IMR-90 (cell line): Measurements from ENCODE around the gene BTG4. TPM values are rescaled to one million over a fixed set of nuclear protein-coding genes. Genes with fewer than 3 reads are reported as not detected.
A peak's percentile ranks its signal among the peaks of the same experiment; 100 is the strongest.

Source experiments
- ATAC-seq: fragments of 200-7000 bp; cut with Tn5 transposase; 2 replicates; pipeline ENCODE4 v1.9.1; 2020; ENCODE audit warnings: low read depth, mild to moderate bottlenecking, moderate library complexity
- BruUV-seq: library from RNA; stranded (reverse); fragments of 400-500 nt; replicated peaks from 2 replicates; lab custom pipeline; 2021; lab: Mats Ljungman, UMichigan
- CTCF ChIA-PET: fragments of 300-600 bp; formaldehyde crosslinking; extraction: SDS; loops from one replicate; lab custom pipeline; 2021; ENCODE audit warnings: antibody characterized with exemption; lab: Yijun Ruan, JAX
- POLR2A ChIA-PET: fragments of 300-600 bp; sonication (Branson Sonifier 250); formaldehyde crosslinking; loops from one replicate; lab custom pipeline; 2022; ENCODE audit warnings: antibody characterized with exemption; ENCODE audit not compliant: unreplicated experiment; lab: Charles Lee
- DNase-seq: peaks from one replicate; pipeline ENCODE4 v3.0.0; 2013
- H2AFZ ChIP-seq: replicated peaks from 2 replicates; pipeline ENCODE3; 2013; ENCODE audit warnings: low read length, mild to moderate bottlenecking; ENCODE audit not compliant: poor library complexity
- H2AK5ac ChIP-seq: 2 replicates; pipeline ENCODE4 v1.6.1; 2013; ENCODE audit warnings: low read depth, low read length, inconsistent platforms
- H2AK9ac ChIP-seq: replicated peaks from 2 replicates; pipeline ENCODE3; 2013; ENCODE audit warnings: mild to moderate bottlenecking, low read depth, low read length, moderate library complexity; ENCODE audit not compliant: poor library complexity
- H2BK120ac ChIP-seq: 2 replicates; pipeline ENCODE4 v1.6.1; 2013; ENCODE audit warnings: low read depth, low read length, inconsistent platforms
- H2BK15ac ChIP-seq: 3 replicates; pipeline ENCODE4 v1.6.1; 2013; ENCODE audit warnings: low read depth, low read length, inconsistent platforms
- H2BK20ac ChIP-seq: 2 replicates; pipeline ENCODE4 v1.6.1; 2013; ENCODE audit warnings: low read depth, mild to moderate bottlenecking, inconsistent platforms, low read length, moderate library complexity
- H2BK5ac ChIP-seq: 2 replicates; pipeline ENCODE4 v1.6.1; 2013; ENCODE audit warnings: mild to moderate bottlenecking, low read depth, low read length, inconsistent platforms; ENCODE audit not compliant: poor library complexity, severe bottlenecking
- H3K14ac ChIP-seq: replicated peaks from 2 replicates; pipeline ENCODE4 v1.6.1; 2013; ENCODE audit warnings: low read depth, low read length, inconsistent platforms
- H3K18ac ChIP-seq: 2 replicates; pipeline ENCODE4 v1.6.1; 2013; ENCODE audit warnings: low read depth, low read length, control low read depth
- H3K23ac ChIP-seq: 2 replicates; pipeline ENCODE4 v1.6.1; 2013; ENCODE audit warnings: low read depth, low read length, inconsistent platforms
- H3K27ac ChIP-seq: 2 replicates; pipeline ENCODE4 v1.5.1; 2013; ENCODE audit warnings: mild to moderate bottlenecking, control low read depth, low read length; ENCODE audit not compliant: insufficient read depth
- H3K27me3 ChIP-seq: 2 replicates; pipeline ENCODE4 v1.6.1; 2013; ENCODE audit warnings: low read length; ENCODE audit not compliant: control insufficient read depth, insufficient read depth
- H3K36me3 ChIP-seq: 2 replicates; pipeline ENCODE4 v1.6.1; 2013; ENCODE audit warnings: low read length, mixed read lengths; ENCODE audit not compliant: control insufficient read depth, insufficient read depth
- H3K4ac ChIP-seq: 2 replicates; pipeline ENCODE4 v1.6.1; 2013; ENCODE audit warnings: low read depth, low read length, inconsistent platforms
- H3K4me1 ChIP-seq: 2 replicates; pipeline ENCODE4 v1.6.1; 2013; ENCODE audit warnings: low read length, mixed read lengths; ENCODE audit not compliant: control insufficient read depth, insufficient read depth
- H3K4me2 ChIP-seq: 2 replicates; pipeline ENCODE4 v1.6.1; 2013; ENCODE audit warnings: low read depth, mild to moderate bottlenecking, control low read depth, low read length, moderate library complexity
- H3K4me3 ChIP-seq: 2 replicates; pipeline ENCODE4 v1.5.1; 2013; ENCODE audit warnings: low read depth, mild to moderate bottlenecking, control low read depth, low read length, moderate library complexity; ENCODE audit not compliant: insufficient read depth
- H3K56ac ChIP-seq: 2 replicates; pipeline ENCODE4 v1.6.1; 2013; ENCODE audit warnings: low read length, inconsistent platforms; ENCODE audit not compliant: insufficient read depth; ENCODE audit errors: extremely low read depth
- H3K79me1 ChIP-seq, 2 experiments: 2 replicates each; pipeline ENCODE4 v1.6.1; 2013; ENCODE audit warnings: low read length in 2 of 2, inconsistent platforms in 1 of 2, low read depth in 1 of 2
- H3K9ac ChIP-seq: 2 replicates; pipeline ENCODE4 v1.6.1; 2013; ENCODE audit warnings: low read depth, low read length, control low read depth
- H3K9me1 ChIP-seq: 2 replicates; pipeline ENCODE4 v1.6.1; 2013; ENCODE audit warnings: low read length, inconsistent platforms; ENCODE audit not compliant: insufficient read depth
- H3K9me3 ChIP-seq: 2 replicates; pipeline ENCODE4 v1.6.1; 2013; ENCODE audit warnings: low read length; ENCODE audit not compliant: control insufficient read depth, insufficient read depth
- H4K20me1 ChIP-seq: 2 replicates; pipeline ENCODE4 v1.6.1; 2013; ENCODE audit warnings: low read length, inconsistent platforms; ENCODE audit not compliant: insufficient read depth
- H4K5ac ChIP-seq: 2 replicates; pipeline ENCODE4 v1.6.1; 2013; ENCODE audit warnings: mild to moderate bottlenecking, low read depth, low read length, control low read depth
- H4K8ac ChIP-seq, 2 experiments: 2 replicates each; pipeline ENCODE4 v1.6.1; 2013; ENCODE audit warnings: low read depth in 2 of 2, low read length in 2 of 2, control low read depth in 1 of 2, inconsistent platforms in 1 of 2
- H4K91ac ChIP-seq: 2 replicates; pipeline ENCODE4 v1.6.1; 2013; ENCODE audit warnings: low read depth, low read length, inconsistent platforms; ENCODE audit not compliant: insufficient read depth
- CEBPB ChIP-seq: IDR thresholded peaks from 2 replicates; pipeline ENCODE4 v1.6.1; 2012; ENCODE audit warnings: low read depth, low read length, improper control_type of control experiment
- CTCF ChIP-seq: conservative IDR thresholded peaks from 2 replicates; pipeline ENCODE4 v1.5.1; 2012; ENCODE audit warnings: mild to moderate bottlenecking, low read depth, low read length, improper control_type of control experiment
- ELK1 ChIP-seq: fragments of 150-350 bp; IDR thresholded peaks from 2 replicates; pipeline ENCODE4 v1.6.1; 2016; ENCODE audit warnings: low read depth, mild to moderate bottlenecking, low read length, moderate library complexity, borderline replicate concordance
- MXI1 ChIP-seq: IDR thresholded peaks from 2 replicates; pipeline ENCODE4 v1.6.1; 2012; ENCODE audit warnings: low read depth, mild to moderate bottlenecking, low read length, moderate library complexity, borderline replicate concordance
- RCOR1 ChIP-seq: IDR thresholded peaks from 2 replicates; pipeline ENCODE4 v1.6.1; 2012; ENCODE audit warnings: mild to moderate bottlenecking, low read length, improper control_type of control experiment; ENCODE audit not compliant: insufficient replicate concordance
- WGBS, 2 experiments: methylation state at CpG; one replicate each; pipeline versions ENCODE4 v1.1.5 to v1.1.7; 2013; ENCODE audit warnings: missing lambda C conversion rate in 2 of 2; ENCODE audit not compliant: insufficient read length in 1 of 2; ENCODE audit errors: extremely low coverage in 2 of 2; 5-methylcytosine and 5-hydroxymethylcytosine counted together
- dilution Hi-C: fragments of 300-500 bp; cut with HindIII; formaldehyde crosslinking; loops from one replicate; pipeline ENCODE4 v1.14.3; 2018; ENCODE audit warnings: low sequenced_read_pairs; ENCODE audit not compliant: unreplicated experiment
- in situ Hi-C: fragments of 300-500 bp; cut with MboI; formaldehyde crosslinking; loops from 3 replicates; pipeline ENCODE4 v1.14.3; 2019; ENCODE audit warnings: low sequenced_read_pairs, inconsistent platforms, mixed read lengths
- intact Hi-C: fragments of 100-400 bp; cut with micrococcal nuclease; formaldehyde crosslinking; loops from 2 replicates; pipeline ENCODE4 v1.10.0; 2022
- polyA plus RNA-seq, 3 experiments: library from polyadenylated mRNA; depleted of rRNA; stranded (reverse); fragments of >200 nt; gene quantifications; 2 replicates each; pipeline ENCODE4 v1.2.3, GENCODE V29; 2012; ENCODE audit warnings: low replicate concordance in 1 of 3
- total RNA-seq: library from RNA; depleted of rRNA; stranded (reverse); fragments of >200 nt; gene quantifications from 2 replicates; pipeline ENCODE4 v1.2.3, GENCODE V29; 2012
- TF ChIP-seq, protein P1 (sequence below): fragments of 150-350 bp; IDR thresholded peaks from 2 replicates; pipeline ENCODE4 v1.6.1; 2017; ENCODE audit warnings: mild to moderate bottlenecking, antibody characterized with exemption, low read length, low read depth

BTG4 gene
- total and polyA plus RNA-seq, 2 of the 4 experiments (the other 2 are of a cell fraction), result not detected

- Histone ChIP-seq H2AK5ac (no peak overlapping the region), H2BK15ac (no peak overlapping the region), H3K9ac (no peak overlapping the region), H3K56ac (no peak overlapping the region), H3K4me1 (peaks cover 7% of the 10 kb centered on the region), H3K18ac (no peak overlapping the region), H4K5ac (no peak overlapping the region), H3K23ac (no peak overlapping the region), H3K9me3 (no peaks in the 10 kb centered on the region), H3K27ac (no peak overlapping the region), H4K8ac (no peak overlapping the region), H2AFZ (no peak overlapping the region), H3K4ac (no peak overlapping the region), H2BK20ac (no peak overlapping the region), H3K36me3 (no peaks in the 10 kb centered on the region), H3K4me3 (no peak overlapping the region), H3K14ac (no peak overlapping the region), H2BK5ac (no peak overlapping the region), H3K4me2 (no peak overlapping the region), H4K20me1 (no peaks in the 10 kb centered on the region), H2AK9ac (no peak overlapping the region), H3K27me3 (peaks cover 2% of the 10 kb centered on the region; the same call in 1 of the 2 replicates), H4K91ac (no peak overlapping the region), H2BK120ac (no peak overlapping the region), H3K9me1 (0 out of 2 replicates have a peak, but pooled peaks cover 3% of the 10 kb centered on the region), H3K79me1 (no peaks in the 10 kb centered on the region)
- DNase-seq (no peak), ATAC-seq (no peak)
- peak; percentile 15; the same call in 1 of the 2 replicates for TF ChIP-seq CTCF
- no peak for TF ChIP-seq RCOR1
- TF ChIP-seq, protein P1, sequence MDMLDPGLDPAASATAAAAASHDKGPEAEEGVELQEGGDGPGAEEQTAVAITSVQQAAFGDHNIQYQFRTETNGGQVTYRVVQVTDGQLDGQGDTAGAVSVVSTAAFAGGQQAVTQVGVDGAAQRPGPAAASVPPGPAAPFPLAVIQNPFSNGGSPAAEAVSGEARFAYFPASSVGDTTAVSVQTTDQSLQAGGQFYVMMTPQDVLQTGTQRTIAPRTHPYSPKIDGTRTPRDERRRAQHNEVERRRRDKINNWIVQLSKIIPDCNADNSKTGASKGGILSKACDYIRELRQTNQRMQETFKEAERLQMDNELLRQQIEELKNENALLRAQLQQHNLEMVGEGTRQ, result no peak
- TF ChIP-seq ELK1, result no peak
- TF ChIP-seq CEBPB, result no peak
- no peak for TF ChIP-seq MXI1
- dilution Hi-C loops (no loop called here), intact Hi-C loops (loop anchor here (10.0 kb wide), 1 partner anchor 135 kb away; no protein-coding TSS in a partner anchor), in situ Hi-C loops (loop anchor here (10.0 kb wide), 1 partner anchor 315 kb away; no protein-coding TSS in a partner anchor)
- CTCF ChIA-PET, result interaction anchor here (1.2 kb wide), 1 partner anchor 72 kb away, joined by 4 read pairs; no protein-coding TSS in a partner anchor
- POLR2A ChIA-PET, result no interaction called here
- 90% methylated on average over 3 of the region's 9 CpGs; no CpG with 5 or more reads in 1 of the 2 experiments for WGBS, 2 experiments
- no TSS peak for BruUV-seq
Observed at GRCh38 chr11:111459506-111460270, 52.5 kb downstream of the BTG4 start.
